HG03159 (cell line): ENCODE results near the gene ZDHHC18.
A peak's percentile ranks its signal among the peaks of the same experiment; 100 is the strongest.
"Not testable (repeated sequence)": the region's sequence is repeated elsewhere in the genome, so short reads cannot be mapped to it uniquely, and the experiment has no call there.

ENCODE experiments used
- ATAC-seq: cut with Tn5 transposase; IDR thresholded peaks from one replicate; pipeline ENCODE4 v1.9.1; 2021; ENCODE audit warnings: mild to moderate bottlenecking, moderate library complexity; ENCODE audit not compliant: unreplicated experiment

Gene ZDHHC18

GRCh38 chr1:26831546-26832248 lies 5.2 kb downstream of the ZDHHC18 start:
- no peak for ATAC-seq

GRCh38 chr1:26832249-26832960 lies 5.9 kb downstream of the ZDHHC18 start:
- no peak for ATAC-seq

GRCh38 chr1:26833432-26834405 lies 7.2 kb downstream of the ZDHHC18 start:
- peak; percentile 83 for ATAC-seq

GRCh38 chr1:26837665-26838064 lies 11.2 kb downstream of the ZDHHC18 start:
- ATAC-seq = not testable (repeated sequence)

GRCh38 chr1:26838474-26839338 lies 12.2 kb downstream of the ZDHHC18 start:
- peak; percentile 84 for ATAC-seq

- ATAC-seq = peak; percentile 4
Measured at GRCh38 chr1:26839339-26839722, 12.8 kb downstream of the ZDHHC18 start.

- ATAC-seq = no peak
Measured at GRCh38 chr1:26839779-26840178, 13.3 kb downstream of the ZDHHC18 start.

GRCh38 chr1:26844424-26845196 lies 18.1 kb downstream of the ZDHHC18 start:
- no peak for ATAC-seq

GRCh38 chr1:26847826-26848225 lies 21.3 kb downstream of the ZDHHC18 start:
- not testable (repeated sequence) for ATAC-seq

- no peak for ATAC-seq
Measured at GRCh38 chr1:26848499-26848898, 22.0 kb downstream of the ZDHHC18 start.

- no peak for ATAC-seq
Measured at GRCh38 chr1:26848941-26849774, 22.7 kb downstream of the ZDHHC18 start.

- ATAC-seq = no peak
Measured at GRCh38 chr1:26851106-26851684, 24.7 kb downstream of the ZDHHC18 start.

GRCh38 chr1:26852701-26853100 lies 26.2 kb downstream of the ZDHHC18 start:
- no peak for ATAC-seq

GRCh38 chr1:26853156-26853555 lies 26.7 kb downstream of the ZDHHC18 start:
- ATAC-seq = no peak

- ATAC-seq = no peak
Measured at GRCh38 chr1:26853600-26853999, 27.1 kb downstream of the ZDHHC18 start.

- no peak for ATAC-seq
Measured at GRCh38 chr1:26854906-26855305, 28.4 kb downstream of the ZDHHC18 start.

GRCh38 chr1:26855636-26856035 lies 29.1 kb downstream of the ZDHHC18 start:
- no peak for ATAC-seq

GRCh38 chr1:26856181-26856580 lies 29.7 kb downstream of the ZDHHC18 start:
- ATAC-seq = no peak
